Measurements from ENCODE around the gene SCFD2. TPM values are rescaled to one million over a fixed set of nuclear protein-coding genes. Genes with fewer than 3 reads are reported as not detected.

The SCFD2 gene
- total RNA-seq, 2 experiments from 2014 or later = 23.0 to 24.5 TPM

DNA sequence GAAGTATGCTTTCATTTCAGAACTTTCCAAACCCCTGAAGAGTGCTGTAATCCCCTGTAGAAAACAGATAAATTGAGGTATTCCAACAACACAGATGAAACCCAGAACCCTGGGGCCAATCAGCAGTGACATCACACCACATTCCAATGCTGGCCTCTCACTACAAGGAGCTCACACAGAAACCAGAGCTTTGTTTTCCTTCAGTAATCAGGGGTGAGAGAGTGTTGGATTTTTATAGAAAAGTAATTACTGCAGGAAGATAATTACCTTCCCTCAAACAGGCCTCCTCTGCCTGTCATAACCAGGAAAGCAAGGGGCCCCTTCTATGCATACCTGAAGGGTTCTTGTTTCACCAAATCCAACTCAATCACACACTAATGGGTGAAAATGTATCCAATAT, 246.2 kb downstream of the SCFD2 start:
- Mint-ChIP-seq H3K36me3 (ENCODE audit: low read depth) (peaks cover 4% of the 10 kb centered on the region), H3K4me3 (no peak overlapping the region), H3K27ac (no peak overlapping the region), H3K9me3 (peaks cover 9% of the 10 kb centered on the region), H3K4me1 (no peaks in the 10 kb centered on the region), H3K27me3 (no peaks in the 10 kb centered on the region)
- POLR2A ChIA-PET = no interaction called here
- no peak for DNase-seq
- CTCF ChIA-PET = interaction anchor here (0.6 to 0.7 kb wide), 2 partner anchors 624 to 884 kb away, joined by 3 to 4 read pairs; no protein-coding TSS in a partner anchor

DNA sequence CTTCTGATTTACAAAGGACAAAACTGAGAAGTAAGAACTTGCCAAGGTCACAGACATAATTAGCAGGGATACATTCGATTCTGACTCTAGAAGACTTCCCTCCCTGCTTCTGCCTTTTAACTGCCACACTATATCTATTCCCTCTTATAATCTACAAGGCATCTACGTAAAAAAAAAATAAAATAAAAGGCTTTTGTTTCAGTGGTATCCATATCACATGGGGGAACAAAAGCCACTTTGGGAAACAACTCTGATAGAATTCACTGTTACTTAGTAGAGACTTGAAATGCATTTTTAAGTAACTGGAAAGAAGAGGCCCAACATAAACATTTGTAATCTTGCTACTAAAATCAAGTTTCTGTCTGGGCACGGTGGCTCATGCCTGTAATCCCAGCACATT, 247.2 kb downstream of the SCFD2 start:
- Mint-ChIP-seq H3K9me3 (peaks cover 9% of the 10 kb centered on the region), H3K4me1 (peaks cover 2% of the 10 kb centered on the region), H3K36me3 (ENCODE audit: low read depth) (peaks cover 4% of the 10 kb centered on the region), H3K4me3 (no peak overlapping the region), H3K27ac (no peak overlapping the region), H3K27me3 (no peaks in the 10 kb centered on the region)
- no peak for DNase-seq
- POLR2A ChIA-PET = no interaction called here
- CTCF ChIA-PET = no interaction called here

DNA sequence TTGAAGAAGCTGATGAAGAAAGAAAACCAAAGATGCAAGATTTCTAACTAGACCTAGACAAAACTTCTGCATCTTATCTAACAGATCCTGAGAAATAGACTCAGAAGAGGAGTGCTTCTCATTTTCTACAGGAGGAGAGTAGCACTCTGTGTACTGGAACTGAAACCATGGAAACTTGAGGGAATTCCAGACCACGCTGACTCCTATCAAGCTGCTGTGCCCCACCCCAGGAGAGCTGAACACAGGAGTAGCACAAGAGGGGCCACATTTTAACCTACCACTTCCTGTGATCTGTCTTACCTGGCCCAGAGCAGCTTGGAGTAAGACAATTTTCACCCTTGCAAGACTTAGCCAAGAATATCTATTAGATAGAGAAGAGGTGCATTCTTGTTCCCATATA, 248.9 kb downstream of the SCFD2 start:
- peaks cover 8% of the 10 kb centered on the region for H3K36me3 Mint-ChIP-seq (ENCODE audit: low read depth)

DNA sequence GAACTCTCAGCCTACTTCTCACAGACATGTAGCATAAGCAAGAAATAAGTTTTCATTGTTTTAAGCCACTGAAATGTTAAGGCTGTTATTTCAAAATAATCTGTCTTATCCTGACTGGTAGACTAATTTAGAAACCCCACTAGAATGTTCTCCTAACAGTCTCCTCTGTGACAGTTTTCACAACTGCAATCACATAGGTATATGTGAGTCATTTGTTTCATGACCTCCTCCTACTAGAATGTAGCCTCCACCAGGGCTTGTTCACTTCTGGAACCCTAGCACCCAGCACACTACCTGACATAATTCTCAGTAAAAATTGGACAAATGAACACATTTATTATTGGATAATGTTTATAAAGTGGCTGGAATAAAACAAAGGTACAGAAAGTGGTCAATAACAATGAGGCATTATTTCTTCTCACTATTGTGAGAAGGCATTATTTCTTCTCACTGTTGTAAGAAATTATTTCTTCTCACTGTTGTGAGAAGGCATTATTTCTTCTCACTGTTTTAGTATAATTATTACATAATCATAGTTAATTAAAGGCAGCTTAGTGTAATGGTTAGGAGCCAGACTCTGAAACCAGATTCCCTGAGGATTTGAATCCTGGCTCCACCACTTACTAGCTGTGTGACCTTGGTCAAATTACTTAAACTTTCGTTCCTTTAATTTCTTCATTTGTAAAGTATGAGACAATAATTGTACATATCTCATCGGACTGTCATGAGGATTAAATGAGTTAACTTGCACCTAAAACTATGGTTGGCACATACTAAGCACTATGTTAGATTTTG, 252.2 kb downstream of the SCFD2 start:
- Mint-ChIP-seq H3K27me3 (no peaks in the 10 kb centered on the region), H3K4me1 (peaks cover 2% of the 10 kb centered on the region), H3K27ac (no peak overlapping the region), H3K36me3 (ENCODE audit: low read depth) (peaks cover 20% of the 10 kb centered on the region), H3K9me3 (peaks cover 26% of the 10 kb centered on the region), H3K4me3 (no peak overlapping the region)
- DNase-seq = no peak
- CTCF ChIA-PET = interaction anchor here (0.9 to 1.2 kb wide), 3 partner anchors 9 to 14 kb away, joined by 3 read pairs; no protein-coding TSS in a partner anchor
- POLR2A ChIA-PET = no interaction called here

More for the DNA sequence above, 248.9 kb downstream of the SCFD2 start:
- no peak for DNase-seq
- peaks cover 13% of the 10 kb centered on the region for H3K9me3 Mint-ChIP-seq
- ChIA-PET CTCF (no interaction called here), POLR2A (no interaction called here)
- no peak overlapping the region for H3K4me3 Mint-ChIP-seq
- H3K4me1 Mint-ChIP-seq = peaks cover 2% of the 10 kb centered on the region
- no peaks in the 10 kb centered on the region for H3K27me3 Mint-ChIP-seq
- no peak overlapping the region for H3K27ac Mint-ChIP-seq

DNA sequence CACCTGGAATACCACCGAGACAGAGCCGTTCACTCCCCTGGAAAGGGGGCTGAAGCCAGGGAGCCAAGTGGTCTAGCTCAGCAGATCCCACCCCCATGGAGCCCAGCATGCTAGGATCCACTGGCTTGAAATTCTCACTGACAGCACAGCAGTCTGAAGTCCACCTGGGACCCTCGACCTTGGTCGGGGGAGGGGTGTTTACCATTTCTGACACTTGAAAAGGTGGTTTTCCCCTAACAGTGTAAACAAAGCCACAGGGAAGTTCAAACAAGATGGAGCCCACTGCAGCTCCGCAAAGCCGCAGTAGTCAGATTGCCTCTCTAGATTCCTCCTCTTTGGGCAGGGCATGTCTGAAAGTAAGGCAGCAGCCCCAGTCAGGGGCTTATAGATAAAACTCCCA, 260.5 kb downstream of the SCFD2 start:
- Mint-ChIP-seq H3K4me3 (no peak overlapping the region), H3K27ac (no peak overlapping the region), H3K4me1 (peaks cover 3% of the 10 kb centered on the region), H3K9me3 (peaks cover 22% of the 10 kb centered on the region), H3K36me3 (ENCODE audit: low read depth) (peaks cover 16% of the 10 kb centered on the region), H3K27me3 (no peaks in the 10 kb centered on the region)
- DNase-seq = no peak
- ChIA-PET CTCF (no interaction called here), POLR2A (no interaction called here)

DNA sequence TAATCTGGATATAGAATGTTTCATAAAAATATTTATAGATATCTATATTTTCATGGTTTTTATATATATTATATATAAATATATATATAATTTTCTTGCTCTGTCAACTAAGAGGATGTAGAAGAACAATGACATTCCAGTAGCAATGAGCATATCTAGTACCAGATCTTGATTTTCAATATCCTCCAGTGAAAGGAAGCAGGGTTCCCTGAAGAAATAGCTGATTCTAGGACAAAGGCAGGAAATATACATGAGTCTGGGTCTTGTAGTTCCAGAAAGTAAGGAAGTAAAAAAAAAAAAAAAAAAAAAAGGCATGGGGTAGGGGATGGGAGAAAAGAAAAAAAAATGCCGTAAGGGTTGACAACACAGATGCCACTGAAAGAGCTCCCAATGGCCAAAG, 262.4 kb downstream of the SCFD2 start:
- Mint-ChIP-seq H3K4me3 (no peak overlapping the region), H3K27me3 (no peaks in the 10 kb centered on the region), H3K36me3 (ENCODE audit: low read depth) (peaks cover 10% of the 10 kb centered on the region), H3K27ac (no peak overlapping the region), H3K9me3 (peaks cover 18% of the 10 kb centered on the region), H3K4me1 (peaks cover 3% of the 10 kb centered on the region)
- ChIA-PET POLR2A (interaction anchor here (0.6 kb wide), 1 partner anchor 496 kb away, joined by 3 read pairs; no protein-coding TSS in a partner anchor), CTCF (interaction anchor here (0.6 kb wide), 1 partner anchor 11 kb away, joined by 3 read pairs; no protein-coding TSS in a partner anchor)
- no peak for DNase-seq

DNA sequence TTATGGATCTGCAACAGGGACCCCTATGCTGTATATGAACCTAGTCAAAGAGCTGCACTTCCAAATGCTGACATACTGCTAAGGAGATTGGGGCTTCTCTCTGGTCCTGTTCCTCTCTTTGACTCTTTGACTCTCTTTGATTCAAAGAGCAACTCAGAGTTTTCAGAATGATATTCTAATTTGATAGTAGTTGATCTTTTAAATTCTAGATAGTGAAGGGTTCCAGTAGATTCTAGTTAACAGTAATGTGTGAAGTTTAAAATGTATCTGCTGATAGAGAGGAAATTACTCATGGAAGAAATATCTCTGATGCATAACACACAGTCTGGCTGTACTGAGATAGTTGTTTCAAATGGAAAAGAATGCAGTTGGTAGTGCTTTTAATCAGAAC, 264.7 kb downstream of the SCFD2 start:
- DNase-seq = no peak
- ChIA-PET CTCF (no interaction called here), POLR2A (no interaction called here)
- Mint-ChIP-seq H3K4me1 (peaks cover 3% of the 10 kb centered on the region), H3K9me3 (peaks cover 10% of the 10 kb centered on the region), H3K36me3 (ENCODE audit: low read depth) (peaks cover 10% of the 10 kb centered on the region), H3K27ac (no peak overlapping the region), H3K4me3 (no peak overlapping the region), H3K27me3 (no peaks in the 10 kb centered on the region)

DNA sequence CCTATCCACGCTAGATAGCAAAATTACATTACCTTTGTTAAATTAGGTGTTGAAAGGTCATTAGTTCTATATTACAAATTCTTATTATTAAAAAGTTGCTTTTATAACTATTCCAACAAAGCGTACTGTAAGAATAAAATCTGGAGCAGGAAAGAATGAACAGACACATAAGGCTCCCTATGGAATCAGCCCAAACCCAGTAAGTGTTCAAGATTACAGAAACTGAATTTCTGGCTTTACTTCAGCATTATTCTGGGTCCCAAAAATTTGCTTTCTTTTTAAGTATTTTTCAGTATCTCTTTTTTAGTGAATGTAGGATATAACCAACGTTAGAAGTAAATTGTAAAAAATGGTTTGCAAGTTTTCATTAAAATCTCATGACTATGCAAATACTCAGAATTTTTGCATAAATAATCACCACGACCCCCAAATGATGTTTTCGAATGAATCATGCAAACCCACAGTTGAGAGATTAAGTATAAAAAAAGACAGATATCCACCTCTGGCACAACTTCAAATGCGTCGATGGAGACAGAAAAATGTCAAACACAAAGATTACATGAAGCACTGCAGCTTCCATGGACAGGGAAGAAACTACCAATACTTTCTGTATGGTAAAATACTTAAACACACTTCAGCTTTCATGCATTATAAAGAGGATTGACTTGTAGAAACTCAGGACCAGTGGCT, 265.2 kb downstream of the SCFD2 start:
- Mint-ChIP-seq H3K4me1 (peaks cover 3% of the 10 kb centered on the region), H3K27me3 (no peaks in the 10 kb centered on the region), H3K36me3 (ENCODE audit: low read depth) (peaks cover 10% of the 10 kb centered on the region), H3K9me3 (peaks cover 8% of the 10 kb centered on the region), H3K4me3 (no peak overlapping the region), H3K27ac (no peak overlapping the region)
- no peak for DNase-seq
- CTCF ChIA-PET = no interaction called here
- POLR2A ChIA-PET = no interaction called here

DNA sequence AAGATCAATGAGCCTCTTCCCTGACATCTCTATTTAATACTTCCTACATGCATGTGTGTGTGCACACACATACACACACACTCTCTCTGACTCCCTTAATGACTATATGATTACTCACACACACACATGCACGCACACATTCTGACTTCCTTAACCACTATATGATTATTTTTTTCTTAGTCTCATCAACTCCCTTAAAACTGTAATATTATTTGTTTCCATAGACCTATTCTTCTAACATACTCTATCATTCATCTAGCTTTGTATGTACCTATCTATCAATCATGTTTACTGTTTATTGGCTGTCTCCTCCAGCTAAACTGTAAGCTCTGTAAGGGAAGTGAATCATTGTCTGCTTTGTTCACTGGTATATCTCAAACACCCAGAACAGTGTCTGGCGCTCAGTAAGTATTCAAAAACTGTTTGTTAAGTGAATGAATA, 267.2 kb downstream of the SCFD2 start:
- peaks cover 8% of the 10 kb centered on the region for H3K9me3 Mint-ChIP-seq
- DNase-seq = no peak
- peaks cover 6% of the 10 kb centered on the region for H3K36me3 Mint-ChIP-seq (ENCODE audit: low read depth)
- CTCF ChIA-PET = interaction anchor here (0.6 kb wide), 1 partner anchor 75 kb away, joined by 3 read pairs; no protein-coding TSS in a partner anchor
- H3K27ac Mint-ChIP-seq = no peak overlapping the region
- no peaks in the 10 kb centered on the region for H3K27me3 Mint-ChIP-seq
- peaks cover 3% of the 10 kb centered on the region for H3K4me1 Mint-ChIP-seq
- POLR2A ChIA-PET = no interaction called here
- H3K4me3 Mint-ChIP-seq = no peak overlapping the region

DNA sequence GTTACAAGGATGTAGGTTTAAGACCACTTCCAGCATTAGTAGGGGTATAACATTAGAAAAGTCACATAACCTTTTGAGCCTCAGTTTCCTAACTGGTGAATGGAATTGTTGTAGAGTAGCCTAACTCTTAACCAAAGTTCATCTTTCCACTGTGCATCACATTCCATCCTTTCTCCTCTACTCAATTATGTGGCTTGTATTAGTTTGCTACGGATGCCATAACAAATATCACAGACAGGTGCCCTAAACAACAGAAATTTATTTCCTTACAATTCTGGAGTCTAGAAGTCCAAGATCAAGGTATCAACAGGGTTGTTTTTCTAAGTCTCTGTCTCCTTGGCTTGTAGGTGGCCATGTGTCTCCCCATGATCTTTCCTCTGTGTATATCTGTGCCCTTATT, 271.8 kb downstream of the SCFD2 start:
- no peaks in the 10 kb centered on the region for H3K4me1 Mint-ChIP-seq
- H3K9me3 Mint-ChIP-seq = peaks cover 3% of the 10 kb centered on the region
- no peak overlapping the region for H3K27ac Mint-ChIP-seq
- H3K36me3 Mint-ChIP-seq (ENCODE audit: low read depth) = peaks cover 1% of the 10 kb centered on the region
- H3K4me3 Mint-ChIP-seq = no peak overlapping the region
- CTCF ChIA-PET = no interaction called here
- POLR2A ChIA-PET = no interaction called here
- no peak for DNase-seq
- no peaks in the 10 kb centered on the region for H3K27me3 Mint-ChIP-seq

DNA sequence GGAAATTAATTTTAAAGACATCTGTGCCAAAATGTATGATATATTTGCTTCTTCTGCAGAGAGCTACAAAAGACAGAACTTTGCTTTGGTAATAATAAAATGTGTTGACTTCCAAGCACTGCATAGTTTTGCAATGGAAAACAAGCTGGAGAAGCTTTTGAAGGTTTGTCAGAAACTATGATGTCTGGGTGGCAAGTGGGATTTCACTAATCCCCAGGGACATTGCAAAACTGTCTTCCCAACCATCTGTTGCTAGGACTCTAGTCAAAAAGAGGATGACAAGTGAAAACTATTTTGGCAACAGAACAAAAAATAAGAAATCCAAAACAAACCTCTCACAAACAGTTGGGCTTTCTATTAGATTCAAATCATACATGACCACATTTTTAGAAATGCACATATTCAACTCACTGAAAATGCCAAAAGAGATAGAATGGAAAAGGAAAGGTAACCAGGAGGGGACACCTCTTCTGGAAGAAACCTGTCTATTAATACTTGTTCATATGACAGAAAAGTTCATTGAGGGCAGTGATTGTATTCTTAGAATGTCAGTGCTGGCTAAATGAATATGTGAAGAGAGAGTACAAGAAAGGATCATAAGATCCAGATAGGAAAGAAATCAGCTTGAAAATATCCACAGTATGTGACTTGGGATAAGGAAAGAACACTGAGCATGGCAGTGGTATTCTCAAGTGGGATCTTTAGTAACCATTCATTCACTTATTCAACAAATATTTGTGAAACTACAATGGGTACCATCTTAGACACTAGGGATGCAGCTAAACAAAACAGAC, 275.7 kb downstream of the SCFD2 start:
- no peak overlapping the region for H3K4me3 Mint-ChIP-seq
- H3K36me3 Mint-ChIP-seq (ENCODE audit: low read depth) = peaks cover 2% of the 10 kb centered on the region
- H3K27me3 Mint-ChIP-seq = no peaks in the 10 kb centered on the region
- no peak for DNase-seq
- peaks cover 15% of the 10 kb centered on the region for H3K9me3 Mint-ChIP-seq
- ChIA-PET CTCF (no interaction called here), POLR2A (no interaction called here)
- no peaks in the 10 kb centered on the region for H3K4me1 Mint-ChIP-seq
- H3K27ac Mint-ChIP-seq = no peak overlapping the region

DNA sequence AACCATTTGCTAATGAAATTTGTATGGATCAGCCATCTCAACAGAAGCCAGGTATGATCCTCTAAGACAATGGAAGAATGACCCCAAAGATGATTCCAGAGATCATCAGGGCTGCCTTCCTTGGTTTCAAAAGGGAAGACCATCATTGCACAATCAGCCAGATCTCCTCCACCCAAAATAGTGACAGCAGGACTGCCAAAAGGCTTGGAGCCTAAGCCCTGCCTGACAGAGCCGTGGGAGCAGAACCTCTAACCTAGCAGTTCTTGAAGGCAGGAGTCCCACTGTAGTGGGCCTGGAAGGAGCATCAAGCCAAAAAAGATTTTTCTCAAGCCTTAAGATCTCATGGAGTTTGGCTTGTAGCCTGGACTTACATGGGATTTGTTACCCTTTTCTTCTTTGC, 277.7 kb downstream of the SCFD2 start:
- Mint-ChIP-seq H3K9me3 (peaks cover 27% of the 10 kb centered on the region), H3K4me1 (no peaks in the 10 kb centered on the region), H3K27me3 (no peaks in the 10 kb centered on the region), H3K36me3 (ENCODE audit: low read depth) (peaks cover 12% of the 10 kb centered on the region), H3K27ac (no peak overlapping the region), H3K4me3 (no peak overlapping the region)
- CTCF ChIA-PET = no interaction called here
- no peak for DNase-seq
- POLR2A ChIA-PET = no interaction called here

DNA sequence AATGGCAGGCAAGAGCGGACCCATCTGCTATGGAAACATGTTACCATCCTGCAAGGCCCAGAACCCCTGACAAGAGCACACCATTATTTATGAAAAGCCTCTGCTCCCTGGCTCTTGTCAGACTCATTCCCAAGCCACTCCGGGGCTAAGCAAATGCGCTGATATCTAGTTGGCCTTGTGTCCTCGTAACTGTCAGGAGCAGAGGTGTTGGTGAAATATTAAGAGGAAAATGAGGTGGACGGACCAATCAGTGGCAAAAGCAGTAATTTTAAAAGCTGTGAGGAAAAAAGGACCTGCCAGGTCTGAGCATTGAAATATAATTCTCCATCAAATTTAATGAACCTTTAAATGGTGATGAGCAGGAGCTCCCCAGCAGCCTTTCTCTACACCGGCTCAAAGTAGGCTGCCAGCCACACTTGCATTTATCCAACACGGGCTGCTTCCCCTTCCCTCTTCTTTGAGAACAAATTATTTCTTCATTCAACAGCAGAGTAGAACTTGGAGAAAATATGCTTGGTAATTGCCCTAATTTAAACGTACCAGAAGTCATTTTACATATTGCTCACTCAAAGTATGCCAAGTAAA, 289.4 kb downstream of the SCFD2 start:
- POLR2A ChIA-PET = no interaction called here
- Mint-ChIP-seq H3K27me3 (no peaks in the 10 kb centered on the region), H3K4me3 (no peak overlapping the region), H3K4me1 (peaks cover 9% of the 10 kb centered on the region), H3K36me3 (ENCODE audit: low read depth) (no peaks in the 10 kb centered on the region), H3K27ac (no peak overlapping the region), H3K9me3 (no peaks in the 10 kb centered on the region)
- DNase-seq = no peak
- CTCF ChIA-PET = no interaction called here
